HUES6 (cell line): Measurements from ENCODE around the gene KLHL29.

Experiments used
- H3K27ac ChIP-seq: 2 replicates; pipeline ENCODE4 v1.7.0; 2013; ENCODE audit warnings: low read depth, mild to moderate bottlenecking, low read length, inconsistent platforms
- H3K27me3 ChIP-seq: 2 replicates; pipeline ENCODE4 v1.6.1; 2013; ENCODE audit warnings: low read length; ENCODE audit not compliant: control insufficient read depth, insufficient read depth
- H3K36me3 ChIP-seq: 2 replicates; pipeline ENCODE4 v1.6.1; 2013; ENCODE audit warnings: low read length; ENCODE audit not compliant: control insufficient read depth, insufficient read depth
- H3K4me1 ChIP-seq: 2 replicates; pipeline ENCODE4 v1.6.1; 2013; ENCODE audit warnings: low read length; ENCODE audit not compliant: control insufficient read depth, insufficient read depth
- H3K4me3 ChIP-seq: 2 replicates; pipeline ENCODE4 v1.5.1; 2013; ENCODE audit warnings: low read depth, low read length
- H3K9ac ChIP-seq: one replicate; pipeline ENCODE4 v1.6.1; 2013; ENCODE audit warnings: mild to moderate bottlenecking, low read length
- H3K9me3 ChIP-seq: 2 replicates; pipeline ENCODE4 v1.6.1; 2013; ENCODE audit warnings: low read depth, low read length; ENCODE audit not compliant: control insufficient read depth, insufficient read depth

The KLHL29 gene

DNA sequence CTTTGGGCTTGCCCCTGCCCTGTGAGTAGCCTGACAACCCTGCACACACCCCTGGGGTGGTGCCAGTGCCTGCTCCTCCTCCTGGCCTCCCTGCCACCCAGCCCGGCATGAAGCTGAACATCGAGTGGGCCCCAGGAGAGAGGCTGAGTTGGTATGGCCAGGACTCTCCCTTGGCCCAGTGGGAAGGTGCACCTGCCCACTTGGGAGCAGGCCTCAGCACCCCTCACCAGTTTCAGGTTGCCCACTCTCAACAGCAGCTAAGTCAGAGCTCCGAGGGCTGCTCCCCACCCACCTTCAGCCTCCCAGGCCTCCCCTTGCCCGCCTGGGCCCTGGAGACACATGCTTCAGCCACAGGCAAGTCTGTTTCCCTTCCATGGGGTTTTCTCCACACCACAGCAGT lies 203.1 kb downstream of the KLHL29 start:
- H3K9me3 ChIP-seq, result no peaks in the 10 kb centered on the region
- peaks cover 6% of the 10 kb centered on the region; the same call in 1 of the 2 replicates for H3K4me1 ChIP-seq
- H3K4me3 ChIP-seq, result no peak overlapping the region
- H3K27ac ChIP-seq, result no peak overlapping the region
- H3K9ac ChIP-seq, result no peak overlapping the region
- H3K36me3 ChIP-seq, result no peaks in the 10 kb centered on the region
- H3K27me3 ChIP-seq, result no peaks in the 10 kb centered on the region

DNA sequence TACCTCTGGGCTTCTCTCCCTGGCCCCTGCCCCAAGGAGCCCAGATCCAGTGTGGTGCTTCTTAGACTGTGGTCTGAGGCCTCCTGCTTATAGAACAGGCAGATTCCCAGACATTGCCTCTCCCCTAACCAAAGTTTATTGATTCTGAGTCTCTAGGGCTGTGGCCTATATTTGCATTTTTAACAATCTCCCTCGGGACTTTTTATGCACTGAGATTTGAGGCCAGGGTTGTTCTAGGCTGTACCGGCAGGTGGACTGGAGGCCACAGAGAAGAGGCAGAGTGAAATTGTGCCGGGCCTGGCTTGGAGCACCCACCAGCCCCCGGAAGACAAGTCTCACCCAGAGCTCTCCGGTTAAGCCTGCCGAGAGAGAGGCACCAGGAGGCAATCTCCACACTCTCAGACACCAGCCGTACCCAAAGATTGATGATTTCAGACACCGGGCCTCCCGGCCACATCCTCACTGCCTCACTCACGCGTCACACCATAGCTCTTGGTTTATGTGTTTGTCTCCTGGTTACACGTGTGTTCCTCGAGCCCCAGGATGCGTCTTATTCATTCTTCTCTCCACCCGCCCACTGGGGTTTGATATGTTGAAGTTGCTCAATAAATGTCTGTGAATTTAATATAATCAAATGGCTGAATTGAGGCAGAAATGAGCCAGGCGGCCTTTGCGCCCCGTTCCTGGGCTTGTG lies 203.7 kb downstream of the KLHL29 start:
- H3K9ac ChIP-seq, result no peak overlapping the region
- H3K36me3 ChIP-seq, result no peaks in the 10 kb centered on the region
- no peaks in the 10 kb centered on the region for H3K9me3 ChIP-seq
- no peak overlapping the region for H3K4me3 ChIP-seq
- H3K27me3 ChIP-seq, result no peaks in the 10 kb centered on the region
- no peak overlapping the region for H3K27ac ChIP-seq
- peaks cover 8% of the 10 kb centered on the region; the same call in 1 of the 2 replicates for H3K4me1 ChIP-seq

DNA sequence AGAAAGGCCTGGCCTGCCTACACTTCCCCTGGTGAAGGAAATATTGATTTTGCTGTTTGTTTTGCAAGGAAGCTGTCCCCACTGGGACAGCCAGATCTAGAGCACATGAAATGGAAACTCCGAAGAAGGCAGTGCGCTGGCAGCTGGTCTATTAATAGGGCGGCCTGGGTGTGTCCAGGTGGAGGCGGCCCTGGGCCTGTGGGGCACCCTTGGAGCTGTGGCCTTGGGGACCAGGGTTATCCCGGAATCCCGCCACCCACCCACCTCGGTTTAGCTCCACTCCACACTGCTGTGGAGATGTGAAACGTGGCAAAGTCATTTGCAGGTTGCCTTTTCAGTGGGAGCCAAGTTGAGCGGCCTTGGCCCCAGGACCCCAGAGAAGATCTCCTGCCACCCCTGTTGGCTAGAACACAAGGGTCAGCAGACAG lies 204.3 kb downstream of the KLHL29 start:
- H3K27ac ChIP-seq, result no peak overlapping the region
- no peaks in the 10 kb centered on the region for H3K9me3 ChIP-seq
- no peaks in the 10 kb centered on the region for H3K27me3 ChIP-seq
- no peaks in the 10 kb centered on the region for H3K36me3 ChIP-seq
- no peak overlapping the region for H3K4me3 ChIP-seq
- H3K9ac ChIP-seq, result no peak overlapping the region
- H3K4me1 ChIP-seq, result peaks cover 13% of the 10 kb centered on the region; the same call in 1 of the 2 replicates

DNA sequence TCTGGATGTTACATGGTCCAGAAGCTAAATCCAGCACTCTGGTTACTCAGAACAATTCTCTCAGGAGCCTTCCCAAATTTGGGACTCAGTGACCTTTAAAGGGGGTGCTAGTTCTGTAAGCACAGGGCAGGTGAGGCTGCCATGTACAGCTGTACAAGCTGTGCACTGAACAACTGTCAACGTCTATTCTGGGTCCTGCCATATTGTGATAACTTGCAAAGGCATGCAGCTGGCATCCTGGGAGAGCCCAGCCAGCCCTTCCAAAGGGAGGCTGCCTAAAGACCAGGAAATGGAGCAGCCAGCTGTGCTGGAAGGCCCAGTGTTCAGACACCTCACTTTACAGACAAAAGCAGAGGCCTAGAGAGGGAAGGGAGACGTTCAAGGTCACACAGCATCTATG lies 204.8 kb downstream of the KLHL29 start:
- no peak overlapping the region for H3K4me3 ChIP-seq
- H3K9me3 ChIP-seq, result no peaks in the 10 kb centered on the region
- H3K4me1 ChIP-seq, result peaks cover 17% of the 10 kb centered on the region; the same call in 1 of the 2 replicates
- H3K27ac ChIP-seq, result no peak overlapping the region
- H3K36me3 ChIP-seq, result no peaks in the 10 kb centered on the region
- H3K27me3 ChIP-seq, result no peaks in the 10 kb centered on the region
- H3K9ac ChIP-seq, result no peak overlapping the region

DNA sequence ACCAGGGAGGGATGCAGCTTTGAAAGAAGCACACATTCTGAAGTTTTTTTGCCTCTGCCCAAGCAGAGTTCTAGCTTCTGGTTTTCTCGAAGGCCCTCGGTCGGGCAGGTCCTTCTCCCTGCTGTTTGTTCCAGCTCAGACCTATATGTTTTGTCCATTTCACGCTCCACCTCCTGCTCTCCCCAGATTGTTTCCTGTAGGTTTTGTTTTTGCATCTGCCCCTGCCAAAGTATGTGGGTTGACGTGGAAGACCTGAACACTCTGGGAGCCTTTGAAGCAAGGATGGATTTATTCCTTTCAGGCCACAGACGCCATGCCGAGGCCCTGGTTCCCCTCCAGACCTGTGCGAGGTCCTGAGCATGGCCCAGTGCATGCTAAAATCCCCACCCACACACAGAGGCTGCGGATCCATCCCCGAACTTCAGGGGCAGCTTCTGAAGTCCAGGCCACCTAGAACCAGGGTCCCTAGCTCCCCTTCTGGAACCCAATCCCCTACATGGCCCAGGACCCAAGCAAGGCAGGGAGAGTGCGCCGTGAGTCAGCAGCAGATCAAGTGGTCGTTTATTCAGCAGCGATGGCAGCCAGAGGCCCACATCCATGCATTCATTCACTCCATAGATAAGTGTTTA lies 205.4 kb downstream of the KLHL29 start:
- Histone ChIP-seq H3K4me1 (peaks cover 17% of the 10 kb centered on the region; the same call in 1 of the 2 replicates), H3K4me3 (no peak overlapping the region), H3K9me3 (no peaks in the 10 kb centered on the region), H3K9ac (no peak overlapping the region), H3K36me3 (no peaks in the 10 kb centered on the region), H3K27me3 (no peaks in the 10 kb centered on the region), H3K27ac (no peak overlapping the region)

DNA sequence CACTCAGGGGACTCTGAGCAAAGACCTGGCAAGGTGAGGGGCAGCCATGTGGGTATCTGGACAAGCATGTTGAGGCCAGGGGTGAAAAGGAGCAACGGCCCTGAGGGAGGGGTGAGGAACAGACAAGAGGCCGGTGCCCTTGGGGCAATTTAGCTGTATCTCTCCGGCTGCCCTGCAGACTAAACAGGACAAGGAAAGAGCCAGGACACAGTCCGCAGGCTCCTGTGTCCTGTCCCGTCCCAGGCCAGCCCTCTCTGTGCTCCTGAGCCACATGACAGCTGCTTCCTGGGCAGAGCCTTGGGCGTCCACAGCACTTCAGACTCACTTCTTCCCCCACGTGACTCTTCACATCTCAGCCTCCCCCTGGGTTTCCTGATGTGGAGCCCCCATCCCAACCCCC lies 206.1 kb downstream of the KLHL29 start:
- no peaks in the 10 kb centered on the region for H3K36me3 ChIP-seq
- no peak overlapping the region for H3K4me3 ChIP-seq
- peaks cover 18% of the 10 kb centered on the region; the same call in 1 of the 2 replicates for H3K4me1 ChIP-seq
- no peak overlapping the region for H3K9ac ChIP-seq
- H3K9me3 ChIP-seq, result no peaks in the 10 kb centered on the region
- H3K27ac ChIP-seq, result no peak overlapping the region
- no peaks in the 10 kb centered on the region for H3K27me3 ChIP-seq

DNA sequence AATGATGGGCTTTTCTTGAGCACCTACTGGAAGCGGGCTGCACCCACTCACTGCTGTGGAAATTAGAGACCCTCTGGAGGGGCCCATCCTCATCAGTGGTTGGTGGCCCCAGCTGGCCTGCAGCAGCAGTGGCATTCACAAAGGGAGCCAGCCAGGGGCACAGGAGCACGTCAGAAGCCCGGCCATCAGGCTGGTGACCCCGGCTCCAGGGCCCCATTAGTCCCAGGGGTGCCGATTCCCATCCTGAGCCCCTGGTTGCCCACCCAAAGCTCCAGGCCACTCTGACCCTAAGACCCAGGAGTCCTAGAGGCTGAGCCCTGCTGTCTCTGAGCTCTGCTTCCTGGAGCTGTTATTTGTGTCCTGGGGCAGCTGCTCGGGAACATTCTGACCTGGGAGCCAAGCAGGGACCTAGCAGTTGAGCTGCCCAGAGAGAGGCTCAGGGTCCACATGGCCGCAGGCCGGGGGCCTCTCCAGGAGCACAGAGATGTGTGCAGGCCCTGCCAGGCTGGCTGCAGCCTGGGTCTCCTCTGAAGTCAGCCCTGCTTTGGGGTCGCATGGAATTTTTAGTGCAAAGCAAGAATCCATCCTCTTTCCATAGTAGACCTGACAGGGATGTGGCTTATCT lies 207.2 kb downstream of the KLHL29 start:
- H3K9me3 ChIP-seq, result no peaks in the 10 kb centered on the region
- peaks cover 16% of the 10 kb centered on the region; the same call in 1 of the 2 replicates for H3K4me1 ChIP-seq
- no peak overlapping the region for H3K27ac ChIP-seq
- H3K27me3 ChIP-seq, result no peaks in the 10 kb centered on the region
- H3K9ac ChIP-seq, result no peak overlapping the region
- H3K36me3 ChIP-seq, result no peaks in the 10 kb centered on the region
- H3K4me3 ChIP-seq, result no peak overlapping the region

DNA sequence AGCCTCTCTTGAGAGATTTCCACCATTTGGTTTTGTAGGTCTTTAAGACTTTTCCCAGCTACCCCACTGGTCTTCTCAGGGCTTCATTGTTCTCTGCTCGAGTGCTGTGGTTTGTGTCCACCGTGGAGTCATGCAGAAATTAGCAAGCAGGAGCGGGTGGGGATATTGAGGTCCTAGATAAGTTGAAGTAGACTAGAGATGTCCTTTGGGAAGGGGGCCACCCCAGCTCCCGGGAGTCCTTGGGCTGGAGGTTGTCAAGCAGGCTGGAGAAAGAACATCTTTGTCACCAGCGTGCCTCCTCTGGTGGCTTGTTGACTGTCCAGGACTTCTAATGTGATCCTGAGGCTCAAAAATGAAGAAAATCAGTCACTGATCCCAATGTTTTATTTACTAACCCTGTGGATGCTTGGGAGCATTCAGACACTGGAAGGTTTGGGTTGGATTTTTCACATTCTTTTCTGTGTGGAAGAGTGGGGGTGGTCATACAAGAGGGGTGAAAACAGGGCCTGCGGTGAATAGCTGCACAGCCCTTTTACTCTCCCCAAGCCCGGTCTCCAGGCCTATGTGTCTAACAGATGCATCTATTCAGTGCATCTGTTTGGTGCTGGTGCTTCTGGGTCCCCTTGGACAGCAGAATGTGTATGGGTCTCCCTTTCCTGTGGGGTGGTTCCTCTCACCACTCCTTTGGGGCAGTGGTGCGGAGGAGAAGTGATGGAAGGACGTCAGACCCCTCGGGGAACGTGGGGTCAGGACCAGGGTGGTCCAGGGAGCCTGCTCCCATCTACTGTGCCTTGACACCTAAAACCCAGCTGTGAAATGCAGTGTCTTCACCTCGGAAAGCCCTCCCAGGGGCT lies 208.1 kb downstream of the KLHL29 start:
- H3K9ac ChIP-seq, result no peak overlapping the region
- no peaks in the 10 kb centered on the region for H3K9me3 ChIP-seq
- peaks cover 16% of the 10 kb centered on the region; the same call in 1 of the 2 replicates for H3K4me1 ChIP-seq
- H3K4me3 ChIP-seq, result no peak overlapping the region
- no peak overlapping the region for H3K27ac ChIP-seq
- H3K27me3 ChIP-seq, result no peaks in the 10 kb centered on the region
- no peaks in the 10 kb centered on the region for H3K36me3 ChIP-seq

DNA sequence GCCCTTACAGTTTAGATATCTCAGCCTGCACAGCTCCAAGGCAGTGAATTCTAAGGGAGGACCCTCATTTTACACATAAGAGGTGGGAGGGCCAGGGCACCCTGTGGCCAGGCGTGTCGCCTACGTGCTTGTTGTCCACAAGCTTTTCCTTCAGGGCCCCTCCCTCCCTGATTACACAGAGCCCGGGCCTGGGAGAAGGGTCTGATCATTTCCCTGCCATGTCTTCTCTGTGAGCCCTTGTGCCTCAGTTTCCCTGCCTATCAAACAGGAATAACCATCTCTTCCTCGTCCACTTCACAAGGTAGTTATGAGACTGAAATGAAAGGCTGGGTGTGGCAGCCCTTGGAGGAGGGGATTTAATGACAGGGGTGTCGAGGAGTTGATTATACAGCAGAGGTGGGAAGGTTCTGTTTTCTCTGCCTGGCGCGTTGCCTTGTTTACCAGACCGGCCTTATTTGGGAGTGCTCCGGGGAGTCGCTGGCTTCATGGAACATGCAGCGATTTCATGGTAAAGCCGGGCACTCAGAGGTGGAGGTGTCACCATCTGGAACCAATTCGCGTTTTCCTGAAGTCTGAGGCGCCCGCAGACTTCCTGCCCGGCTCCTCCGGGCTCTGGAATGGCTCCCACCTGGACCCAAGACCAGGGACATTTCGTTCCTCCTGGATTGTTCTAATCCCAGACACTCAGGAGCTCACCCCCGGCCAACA lies 208.9 kb downstream of the KLHL29 start:
- H3K9ac ChIP-seq, result no peak overlapping the region
- H3K27ac ChIP-seq, result no peak overlapping the region

DNA sequence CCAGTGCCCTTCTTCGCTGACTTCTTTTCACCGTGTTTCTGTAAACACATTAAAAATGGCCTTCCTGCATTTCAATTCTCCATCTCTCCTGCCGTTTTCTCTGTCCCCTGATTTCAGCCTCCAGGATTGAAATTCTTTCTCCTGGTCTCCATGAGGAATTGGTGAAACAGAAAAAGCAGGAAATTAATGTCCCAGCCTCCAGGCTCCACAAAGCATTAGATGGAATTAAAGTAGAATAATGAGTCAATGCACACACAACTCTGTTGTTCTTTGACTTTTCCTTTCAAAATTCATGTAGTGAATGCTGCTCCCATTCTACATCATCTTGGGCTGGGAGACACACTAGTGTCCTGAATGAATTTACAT lies 209.5 kb downstream of the KLHL29 start:
- no peaks in the 10 kb centered on the region for H3K36me3 ChIP-seq
- H3K9ac ChIP-seq, result no peak overlapping the region
- peaks cover 16% of the 10 kb centered on the region; the same call in 1 of the 2 replicates for H3K4me1 ChIP-seq
- H3K27ac ChIP-seq, result no peak overlapping the region
- no peak overlapping the region for H3K4me3 ChIP-seq
- H3K9me3 ChIP-seq, result no peaks in the 10 kb centered on the region
- H3K27me3 ChIP-seq, result no peaks in the 10 kb centered on the region

More for the DNA sequence above, 208.9 kb downstream of the KLHL29 start:
- no peaks in the 10 kb centered on the region for H3K36me3 ChIP-seq
- H3K4me1 ChIP-seq, result peaks cover 16% of the 10 kb centered on the region; the same call in 1 of the 2 replicates
- H3K4me3 ChIP-seq, result no peak overlapping the region
- no peaks in the 10 kb centered on the region for H3K27me3 ChIP-seq
- H3K9me3 ChIP-seq, result no peaks in the 10 kb centered on the region
